ENCODE data around the gene TRAF2. TPM values are rescaled to one million over a fixed set of nuclear protein-coding genes. Genes with fewer than 3 reads are reported as not detected.

TRAF2 gene
- total RNA-seq, 2 experiments from 2014 or later, result 40.0 to 41.4 TPM

DNA sequence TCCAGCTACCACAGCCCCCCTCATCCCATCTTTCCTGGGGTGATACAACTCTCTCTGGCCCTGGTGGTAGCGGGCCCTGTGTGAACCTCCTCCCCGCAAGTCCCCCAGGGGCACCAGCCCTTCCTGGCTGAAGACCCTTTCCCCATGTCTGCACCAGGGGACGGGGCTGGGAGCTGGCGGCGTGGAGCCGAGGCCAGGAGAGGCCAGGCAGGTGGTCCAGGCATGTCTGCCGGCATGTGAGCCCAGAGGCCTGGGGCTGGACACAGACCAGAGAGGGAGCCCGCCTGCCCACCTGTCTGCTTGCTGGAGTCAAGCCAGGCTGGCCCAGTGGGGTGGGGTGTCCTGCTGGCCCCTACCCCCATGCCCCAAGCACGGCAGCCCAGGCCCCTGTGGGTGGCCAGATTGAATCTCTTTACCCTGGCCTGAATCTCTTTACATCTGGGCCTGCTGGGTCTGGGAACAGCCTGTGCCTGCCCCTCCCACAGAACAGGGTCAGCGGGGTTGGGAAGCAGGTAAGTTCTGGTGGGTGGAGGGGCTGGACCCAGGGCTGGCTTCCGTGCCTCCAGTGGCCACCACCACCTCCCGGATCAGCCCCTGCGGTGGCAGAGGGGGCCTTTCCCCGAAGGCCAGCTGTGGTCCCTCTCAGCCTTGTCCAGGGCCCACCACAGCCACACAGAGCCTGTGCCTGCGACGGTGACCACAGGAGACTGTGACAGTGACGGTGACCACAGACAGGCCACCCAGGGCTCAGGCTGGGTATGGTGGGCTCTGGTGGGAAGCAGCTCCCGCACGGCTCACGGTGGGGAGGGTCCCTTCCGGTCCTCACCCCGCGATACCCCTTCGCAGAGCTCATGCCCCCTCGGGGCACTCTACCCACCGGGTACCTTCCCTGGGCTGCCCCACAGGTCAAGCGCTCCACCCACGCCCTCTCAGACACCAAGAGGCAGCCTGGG is 72.9 kb downstream of the TRAF2 start:
- no peaks in the 10 kb centered on the region for H3K27me3 Mint-ChIP-seq
- H3K4me1 Mint-ChIP-seq (ENCODE audit: low read depth), result peaks cover 13% of the 10 kb centered on the region
- H3K9me3 Mint-ChIP-seq, result peaks cover 4% of the 10 kb centered on the region
- intact Hi-C loops (cut with micrococcal nuclease), result no loop called here
- no peak overlapping the region for H3K27ac Mint-ChIP-seq
- H3K4me3 Mint-ChIP-seq, result no peak overlapping the region
- no peaks in the 10 kb centered on the region for H3K36me3 Mint-ChIP-seq
- ChIA-PET POLR2A (interaction anchor here (0.8 kb wide), 1 partner anchor 58 kb away, joined by 4 read pairs; no protein-coding TSS in a partner anchor), CTCF (interaction anchor here (1.3 kb wide), 1 partner anchor 70 kb away, joined by 4 read pairs; no protein-coding TSS in a partner anchor)
- no peak for DNase-seq

- intact Hi-C loops (cut with micrococcal nuclease), result no loop called here
- Mint-ChIP-seq H3K4me1 (ENCODE audit: low read depth) (peaks cover 24% of the 10 kb centered on the region), H3K36me3 (no peaks in the 10 kb centered on the region), H3K9me3 (peaks cover 4% of the 10 kb centered on the region), H3K27me3 (no peaks in the 10 kb centered on the region), H3K27ac (no peak overlapping the region), H3K4me3 (no peak overlapping the region)
- ChIA-PET POLR2A (interaction anchor here (0.6 to 0.8 kb wide), 3 partner anchors 11 to 59 kb away, joined by 3 to 4 read pairs (median 3); no protein-coding TSS in a partner anchor), CTCF (interaction anchor here (1.3 kb wide), 2 partner anchors 69 to 75 kb away, joined by 3 to 4 read pairs; no protein-coding TSS in a partner anchor)
- no peak for DNase-seq
Observed at GRCh38 chr9:136960212-136960937, 74.1 kb downstream of the TRAF2 start.

- H3K27ac Mint-ChIP-seq, result no peak overlapping the region
- H3K27me3 Mint-ChIP-seq, result no peaks in the 10 kb centered on the region
- intact Hi-C loops (cut with micrococcal nuclease), result no loop called here
- H3K4me3 Mint-ChIP-seq, result no peak overlapping the region
- ChIA-PET POLR2A (interaction anchor here (1.2 kb wide), 1 partner anchor 13 kb away, joined by 3 read pairs; no protein-coding TSS in a partner anchor), CTCF (interaction anchor here (1.3 kb wide), 1 partner anchor 74 kb away, joined by 3 read pairs; no protein-coding TSS in a partner anchor)
- H3K36me3 Mint-ChIP-seq, result no peaks in the 10 kb centered on the region
- H3K9me3 Mint-ChIP-seq, result peaks cover 4% of the 10 kb centered on the region
- DNase-seq, result no peak
- H3K4me1 Mint-ChIP-seq (ENCODE audit: low read depth), result peaks cover 28% of the 10 kb centered on the region
Observed at GRCh38 chr9:136960938-136961275, 74.6 kb downstream of the TRAF2 start.

DNA sequence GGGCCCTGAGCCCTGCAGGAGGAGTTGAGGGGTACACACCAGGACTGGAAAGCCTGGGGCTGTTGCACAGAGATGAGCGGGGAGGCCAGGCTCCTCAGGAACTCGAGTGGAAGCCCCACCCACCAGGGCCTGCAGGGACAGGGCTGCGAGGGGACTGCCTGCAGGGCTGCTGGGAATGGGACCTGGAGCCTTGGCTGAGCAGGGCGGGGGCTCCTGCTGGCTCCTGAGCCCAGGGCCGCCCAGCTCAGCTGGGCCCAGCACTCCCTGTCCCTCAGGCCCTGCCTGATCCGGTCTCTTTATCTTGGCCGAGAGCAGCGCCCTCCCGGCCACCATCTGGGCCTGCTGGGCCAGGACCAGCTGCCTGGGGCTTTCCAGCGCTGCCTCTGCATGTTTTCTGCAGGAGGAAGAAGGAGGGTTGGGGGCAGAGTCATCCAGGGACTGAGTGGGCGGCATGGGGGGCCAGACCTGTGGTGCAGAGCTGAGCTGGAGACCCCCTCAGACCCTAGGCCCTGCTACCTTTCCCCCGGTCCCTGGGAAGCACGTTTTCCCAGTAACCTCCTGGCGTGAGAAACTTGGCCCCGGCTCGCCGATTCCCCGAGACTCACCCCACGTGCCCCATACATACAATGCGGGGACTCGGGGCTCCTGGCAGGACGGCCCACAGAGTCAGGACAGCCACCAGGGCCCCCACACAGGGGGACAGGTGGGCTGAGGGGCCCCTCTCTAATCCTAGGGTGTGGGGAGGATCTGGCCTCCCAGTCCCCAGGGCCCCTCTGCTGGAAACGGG is 75.2 kb downstream of the TRAF2 start:
- H3K27me3 Mint-ChIP-seq, result no peaks in the 10 kb centered on the region
- H3K27ac Mint-ChIP-seq, result no peak overlapping the region

GRCh38 chr9:136962163-136962562 is 75.8 kb downstream of the TRAF2 start:
- ChIA-PET POLR2A (interaction anchor here (1.2 kb wide), 1 partner anchor 12 kb away, joined by 3 read pairs; no protein-coding TSS in a partner anchor), CTCF (no interaction called here)
- Mint-ChIP-seq H3K36me3 (no peaks in the 10 kb centered on the region), H3K9me3 (no peaks in the 10 kb centered on the region), H3K4me1 (ENCODE audit: low read depth) (peaks cover 31% of the 10 kb centered on the region), H3K4me3 (no peak overlapping the region), H3K27me3 (no peaks in the 10 kb centered on the region), H3K27ac (no peak overlapping the region)
- no peak for DNase-seq
- intact Hi-C loops (cut with micrococcal nuclease), result no loop called here

More for the DNA sequence above, 75.2 kb downstream of the TRAF2 start:
- H3K36me3 Mint-ChIP-seq, result no peaks in the 10 kb centered on the region
- POLR2A ChIA-PET, result interaction anchor here (1.2 kb wide), 1 partner anchor 13 kb away, joined by 3 read pairs; no protein-coding TSS in a partner anchor
- intact Hi-C loops (cut with micrococcal nuclease), result no loop called here
- no peak overlapping the region for H3K4me3 Mint-ChIP-seq
- CTCF ChIA-PET, result interaction anchor here (1.3 kb wide), 1 partner anchor 74 kb away, joined by 3 read pairs; no protein-coding TSS in a partner anchor
- H3K4me1 Mint-ChIP-seq (ENCODE audit: low read depth), result peaks cover 31% of the 10 kb centered on the region
- H3K9me3 Mint-ChIP-seq, result peaks cover 4% of the 10 kb centered on the region
- no peak for DNase-seq

DNA sequence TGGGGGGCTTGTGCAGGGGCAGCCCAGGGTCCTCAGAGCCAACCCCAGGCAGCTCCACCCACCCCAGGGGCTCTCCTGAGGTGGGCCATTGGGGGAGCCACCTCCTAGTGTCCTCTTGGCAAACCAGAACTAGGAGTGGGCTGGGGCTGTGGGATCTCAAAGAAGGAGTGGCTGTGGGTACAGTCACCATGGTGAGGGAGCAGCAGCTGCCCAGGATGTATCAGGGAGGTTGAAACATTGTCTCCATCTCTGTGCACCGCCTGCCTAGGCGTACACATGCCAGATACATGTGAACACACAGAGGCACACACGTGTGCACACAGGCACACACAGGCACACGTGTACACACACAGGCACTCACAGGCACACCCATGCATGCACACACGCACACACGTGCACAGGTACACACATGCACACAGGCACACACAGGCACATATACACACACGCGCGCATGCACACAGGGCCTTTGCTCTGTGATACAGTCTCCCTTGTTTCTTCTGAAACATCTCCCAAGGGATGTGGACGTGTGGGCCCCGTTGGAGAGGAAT is 76.5 kb downstream of the TRAF2 start:
- no peaks in the 10 kb centered on the region for H3K36me3 Mint-ChIP-seq
- H3K4me3 Mint-ChIP-seq, result no peak overlapping the region
- H3K4me1 Mint-ChIP-seq (ENCODE audit: low read depth), result peaks cover 31% of the 10 kb centered on the region
- no peak for DNase-seq
- POLR2A ChIA-PET, result no interaction called here
- H3K27ac Mint-ChIP-seq, result no peak overlapping the region
- CTCF ChIA-PET, result no interaction called here
- H3K27me3 Mint-ChIP-seq, result no peaks in the 10 kb centered on the region
- intact Hi-C loops (cut with micrococcal nuclease), result no loop called here
- H3K9me3 Mint-ChIP-seq, result no peaks in the 10 kb centered on the region

- no peak overlapping the region for H3K27ac Mint-ChIP-seq
Observed at GRCh38 chr9:136963341-136963740, 77.0 kb downstream of the TRAF2 start.

GRCh38 chr9:136963751-136964150 is 77.4 kb downstream of the TRAF2 start:
- no peak for DNase-seq
- no peak overlapping the region for H3K4me3 Mint-ChIP-seq
- ChIA-PET POLR2A (no interaction called here), CTCF (interaction anchor here (1.1 kb wide), 1 partner anchor 100 kb away, joined by 3 read pairs; no protein-coding TSS in a partner anchor)
- H3K36me3 Mint-ChIP-seq, result no peaks in the 10 kb centered on the region
- intact Hi-C loops (cut with micrococcal nuclease), result no loop called here
- H3K27me3 Mint-ChIP-seq, result no peaks in the 10 kb centered on the region
- peaks cover 31% of the 10 kb centered on the region for H3K4me1 Mint-ChIP-seq (ENCODE audit: low read depth)
- no peaks in the 10 kb centered on the region for H3K9me3 Mint-ChIP-seq
- no peak overlapping the region for H3K27ac Mint-ChIP-seq

More at GRCh38 chr9:136963341-136963740, 77.0 kb downstream of the TRAF2 start:
- Mint-ChIP-seq H3K4me1 (ENCODE audit: low read depth) (peaks cover 31% of the 10 kb centered on the region), H3K4me3 (no peak overlapping the region), H3K27me3 (no peaks in the 10 kb centered on the region), H3K36me3 (no peaks in the 10 kb centered on the region), H3K9me3 (no peaks in the 10 kb centered on the region)
- CTCF ChIA-PET, result no interaction called here
- DNase-seq, result no peak
- intact Hi-C loops (cut with micrococcal nuclease), result no loop called here
- POLR2A ChIA-PET, result no interaction called here

DNA sequence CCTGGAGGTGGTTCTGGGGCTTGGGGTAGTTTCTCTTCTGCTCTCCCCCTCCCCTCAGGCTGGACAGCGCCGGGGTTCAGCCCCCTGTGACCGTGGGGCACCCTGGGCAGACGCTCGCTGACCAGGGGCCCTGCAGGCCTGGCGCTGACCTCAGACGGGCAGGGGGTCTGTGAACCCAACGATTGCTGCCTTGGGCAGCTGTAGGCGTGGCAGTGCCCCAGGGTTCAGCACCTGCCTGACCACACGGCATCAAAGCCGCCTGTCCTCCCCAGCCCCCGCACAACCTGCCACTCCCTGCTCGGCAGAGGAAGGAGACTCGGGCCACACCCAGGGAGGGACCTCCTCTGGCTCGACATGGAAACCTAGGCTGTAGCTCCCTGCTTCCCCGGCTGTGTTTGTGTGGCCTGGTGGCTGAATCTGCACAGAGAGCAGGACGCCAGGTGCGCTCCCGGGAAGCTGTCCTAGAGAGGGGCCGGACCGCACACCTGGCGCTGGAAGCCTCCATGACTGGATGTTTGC is 77.9 kb downstream of the TRAF2 start:
- DNase-seq, result no peak
- Mint-ChIP-seq H3K27ac (no peak overlapping the region), H3K36me3 (no peaks in the 10 kb centered on the region), H3K9me3 (no peaks in the 10 kb centered on the region), H3K4me3 (no peak overlapping the region), H3K27me3 (no peaks in the 10 kb centered on the region), H3K4me1 (ENCODE audit: low read depth) (peaks cover 31% of the 10 kb centered on the region)
- intact Hi-C loops (cut with micrococcal nuclease), result no loop called here
- POLR2A ChIA-PET, result no interaction called here
- CTCF ChIA-PET, result interaction anchor here (0.8 to 1.9 kb wide), 5 partner anchors 12 to 121 kb away, joined by 3 to 6 read pairs (median 3); partner anchors contain the start of gene FUT7

DNA sequence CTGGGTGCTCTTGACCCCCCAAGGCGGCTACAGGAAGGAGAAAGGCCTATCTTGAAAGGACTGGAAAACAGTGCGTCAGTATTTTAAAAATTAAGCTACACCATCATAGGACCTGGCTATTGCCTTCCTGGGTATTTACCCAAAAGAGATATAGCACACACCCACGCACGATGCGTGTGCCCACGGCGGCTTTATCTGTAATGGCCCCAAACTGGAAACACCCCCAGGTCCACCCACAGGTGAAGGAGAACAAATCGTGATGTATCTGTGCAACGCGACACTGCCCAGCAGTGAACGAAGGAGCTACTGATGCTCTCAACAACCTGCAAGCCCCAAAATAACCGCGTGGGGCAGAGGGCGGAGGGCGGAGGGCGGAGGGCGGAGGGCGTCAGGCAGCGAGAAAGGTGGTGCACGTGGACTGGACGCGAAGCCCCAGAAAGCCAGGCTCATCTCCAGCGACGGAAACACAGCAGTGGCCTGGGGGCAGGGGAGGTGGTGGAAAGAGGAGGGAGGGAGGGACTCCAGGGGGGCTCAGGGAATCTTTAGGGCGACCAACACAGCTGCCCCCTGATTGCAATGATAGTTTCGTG is 78.6 kb downstream of the TRAF2 start:
- Mint-ChIP-seq H3K4me1 (ENCODE audit: low read depth) (peaks cover 31% of the 10 kb centered on the region), H3K9me3 (no peaks in the 10 kb centered on the region), H3K27ac (no peak overlapping the region), H3K4me3 (no peak overlapping the region), H3K36me3 (no peaks in the 10 kb centered on the region), H3K27me3 (no peaks in the 10 kb centered on the region)
- CTCF ChIA-PET, result interaction anchor here (0.8 to 1.9 kb wide), 6 partner anchors 11 to 122 kb away, joined by 3 to 6 read pairs (median 3); partner anchors contain the start of gene FUT7
- POLR2A ChIA-PET, result no interaction called here
- intact Hi-C loops (cut with micrococcal nuclease), result no loop called here
- DNase-seq, result no peak

All from activated CD4-positive, alpha-beta memory T cell treated with anti-CD3 and anti-CD28 coated beads for 36 hours (primary cell).